Measurements from ENCODE around the gene TGFBR3L. TPM values are rescaled to one million over a fixed set of nuclear protein-coding genes. Genes with fewer than 3 reads are reported as not detected.

Gene TGFBR3L
- total RNA-seq, 4 donors from 2014 or later: 2.2 to 8.3 (median 6.1) TPM

GRCh38 chr19:7904074-7905020 lies 10.3 kb upstream of the TGFBR3L start:
- intact Hi-C loops (cut with DNase I): no loop called here
- Histone ChIP-seq H3K9me3 (no peaks in the 10 kb centered on the region), H3K27me3 (peaks cover 0 to 7% (median 0%) of the 10 kb centered on the region in 4 donors), H3K36me3 (peaks cover 13 to 38% (median 26%) of the 10 kb centered on the region in 4 donors), H3K27ac (replicated peaks in 1 of 4) (peak overlapping the region; percentile 82 to 91 (median 90)), H3K4me3 (peak overlapping the region; percentile 64 to 89 (median 72)), H3K4me1 (peaks cover 37 to 61% (median 51%) of the 10 kb centered on the region in 4 donors)
- TF ChIP-seq EP300 (IDR thresholded peaks at IDR 0.05): no peak
- no peak for TF ChIP-seq POLR2AphosphoS5 (IDR thresholded peaks at IDR 0.05)
- TF ChIP-seq POLR2A (IDR thresholded peaks at IDR 0.05; ENCODE audit: low read depth): no peak
- TF ChIP-seq CTCF (IDR thresholded peaks at IDR 0.05): no peak
- DNase-seq (ENCODE audit: extremely low spot score): no peak
- 28% methylated on average over 22 of the region's 68 CpGs for WGBS

GRCh38 chr19:7905268-7905667 lies 9.4 kb upstream of the TGFBR3L start:
- no peak for DNase-seq (ENCODE audit: extremely low spot score)
- Histone ChIP-seq H3K4me1 (peaks cover 37 to 61% (median 51%) of the 10 kb centered on the region in 4 donors), H3K36me3 (peaks cover 22 to 47% (median 36%) of the 10 kb centered on the region in 4 donors), H3K4me3 (peak overlapping the region in 3 of 4 donors; percentile 64 to 89 (median 71)), H3K9me3 (no peaks in the 10 kb centered on the region), H3K27ac (replicated peaks in 1 of 4) (no peak overlapping the region), H3K27me3 (no peaks in the 10 kb centered on the region)
- WGBS: 70% methylated on average over 7 of the region's 10 CpGs
- no peak for TF ChIP-seq POLR2AphosphoS5 (IDR thresholded peaks at IDR 0.05)
- no peak for TF ChIP-seq POLR2A (IDR thresholded peaks at IDR 0.05; ENCODE audit: low read depth)
- no peak for TF ChIP-seq EP300 (IDR thresholded peaks at IDR 0.05)
- TF ChIP-seq CTCF (IDR thresholded peaks at IDR 0.05): no peak
- intact Hi-C loops (cut with DNase I): no loop called here

- Histone ChIP-seq H3K27ac (replicated peaks in 1 of 4) (no peak overlapping the region), H3K4me1 (peaks cover 37 to 61% (median 51%) of the 10 kb centered on the region in 4 donors), H3K4me3 (no peak overlapping the region), H3K27me3 (no peaks in the 10 kb centered on the region), H3K36me3 (peaks cover 28 to 53% (median 42%) of the 10 kb centered on the region in 4 donors), H3K9me3 (no peaks in the 10 kb centered on the region)
- no peak for DNase-seq (ENCODE audit: extremely low spot score)
- no peak for TF ChIP-seq POLR2AphosphoS5 (IDR thresholded peaks at IDR 0.05)
- no peak for TF ChIP-seq CTCF (IDR thresholded peaks at IDR 0.05)
- TF ChIP-seq POLR2A (IDR thresholded peaks at IDR 0.05; ENCODE audit: low read depth): no peak
- no peak for TF ChIP-seq EP300 (IDR thresholded peaks at IDR 0.05)
- intact Hi-C loops (cut with DNase I): no loop called here
- 88% methylated on average over 10 of the region's 10 CpGs for WGBS
Measured at GRCh38 chr19:7905859-7906258, 8.8 kb upstream of the TGFBR3L start.

GRCh38 chr19:7907122-7907521 lies 7.5 kb upstream of the TGFBR3L start:
- H3K4me3 ChIP-seq: no peak overlapping the region
- DNase-seq (ENCODE audit: extremely low spot score): no peak
- no peaks in the 10 kb centered on the region for H3K9me3 ChIP-seq
- no peak overlapping the region for H3K27ac ChIP-seq (replicated peaks in 1 of 4)
- intact Hi-C loops (cut with DNase I): no loop called here
- peaks cover 40 to 66% (median 54%) of the 10 kb centered on the region in 4 donors for H3K36me3 ChIP-seq
- H3K4me1 ChIP-seq: peaks cover 37 to 61% (median 51%) of the 10 kb centered on the region in 4 donors
- 91% methylated on average over 19 of the region's 19 CpGs for WGBS
- H3K27me3 ChIP-seq: no peaks in the 10 kb centered on the region
- TF ChIP-seq CTCF (IDR thresholded peaks at IDR 0.05) (no peak), POLR2A (IDR thresholded peaks at IDR 0.05; ENCODE audit: low read depth) (no peak), EP300 (IDR thresholded peaks at IDR 0.05) (no peak), POLR2AphosphoS5 (IDR thresholded peaks at IDR 0.05) (no peak)

All from esophagus muscularis mucosa (tissue), 4 donors.